ENCODE results near the gene SPAAR. TPM values are rescaled to one million over a fixed set of nuclear protein-coding genes. Genes with fewer than 3 reads are reported as not detected.
"Not testable (repeated sequence)": the region's sequence is repeated elsewhere in the genome, so short reads cannot be mapped to it uniquely, and the experiment has no call there.

The SPAAR gene
- total RNA-seq, 1 experiment from 2014 or later: not detected

GRCh38 chr9:35912791-35913400 lies 3.6 kb downstream of the SPAAR start (continued):
- TF ChIP-seq EZH2phosphoT487 (IDR thresholded peaks at IDR 0.05; ENCODE audit: borderline replicate concordance) (no peak), FOSL1 (IDR thresholded peaks at IDR 0.05; ENCODE audit: low read depth) (no peak), POLR2A (IDR thresholded peaks at IDR 0.05; ENCODE audit: borderline replicate concordance, extremely low read depth, insufficient read depth, insufficient read length) (no peak), TCF7L2 (IDR thresholded peaks at IDR 0.05; ENCODE audit: borderline replicate concordance, extremely low read depth, insufficient read depth, insufficient read length) (no peak), CEBPB (IDR thresholded peaks at IDR 0.05; ENCODE audit: low read depth) (no peak), YY1 (IDR thresholded peaks at IDR 0.05; ENCODE audit: extremely low read depth, insufficient replicate concordance, low read depth, low read length) (no peak)

DNA sequence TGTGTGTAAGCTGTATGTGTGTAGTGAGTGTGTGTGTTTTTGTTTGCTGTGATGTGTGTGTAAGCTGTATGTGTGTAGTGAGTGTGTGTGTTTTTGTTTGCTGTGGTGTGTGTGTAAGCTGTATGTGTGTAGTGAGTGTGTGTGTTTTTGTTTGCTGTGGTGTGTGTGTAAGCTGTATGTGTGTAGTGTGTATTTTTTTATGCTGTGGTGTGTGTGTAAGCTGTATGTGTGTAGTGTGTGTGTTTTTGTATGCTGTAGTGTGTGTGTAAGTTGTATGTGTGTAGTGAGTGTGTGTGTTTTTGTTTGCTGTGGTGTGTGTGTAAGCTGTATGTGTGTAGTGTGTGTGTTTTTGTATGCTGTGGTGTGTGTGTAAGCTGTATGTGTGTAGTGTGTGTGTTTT lies 4.1 kb downstream of the SPAAR start:
- DNase-seq (ENCODE audit: low read depth, low spot score); H4K20me1 ChIP-seq (ENCODE audit: insufficient read depth); H3K4me2 ChIP-seq (ENCODE audit: low read length); POLR2A ChIA-PET; ATAC-seq; BruUV-seq (replicated peaks); H2AFZ ChIP-seq (ENCODE audit: low read depth, low read length, poor library complexity, severe bottlenecking); RAD21 ChIA-PET (ENCODE audit: low non-redundant PET in 1 of 2, low total read pairs in 2 of 2, uncharacterized antibody in 2 of 2, unreplicated experiment in 2 of 2); H3K9me3 ChIP-seq (ENCODE audit: control insufficient read depth in 1 of 2, insufficient read depth in 1 of 2, low read depth in 1 of 2, low read length in 2 of 2); H3K9ac ChIP-seq (ENCODE audit: low read length); intact Hi-C loops (cut with micrococcal nuclease); H3K36me3 ChIP-seq (ENCODE audit: control insufficient read depth in 1 of 2, insufficient read depth in 2 of 2, low read length in 2 of 2); H3K9me2 ChIP-seq (ENCODE audit: insufficient read depth); CTCF ChIA-PET; H3K27me3 ChIP-seq (ENCODE audit: insufficient read depth, low read length); H3K4me3 ChIP-seq (replicated peaks in 1 of 2; ENCODE audit: low read depth in 1 of 2, low read length in 2 of 2); H3K27ac ChIP-seq (ENCODE audit: low read depth, low read length); H3K79me2 ChIP-seq (ENCODE audit: insufficient read depth, low read length): not testable (repeated sequence)
- H3K4me1 ChIP-seq (ENCODE audit: control insufficient read depth in 1 of 2, insufficient read depth in 2 of 2, low read length in 2 of 2): peaks cover 14 to 29% of the 10 kb centered on the region in 2 experiments

- peaks cover 4 to 20% of the 10 kb centered on the region in 2 experiments; a peak in 3 of 4 replicates for H3K4me1 ChIP-seq (ENCODE audit: control insufficient read depth in 1 of 2, insufficient read depth in 2 of 2, low read length in 2 of 2)
- intact Hi-C loops (cut with micrococcal nuclease): no loop called here
- no peak for TF ChIP-seq CEBPB (IDR thresholded peaks at IDR 0.05; ENCODE audit: low read depth)
- no peak for TF ChIP-seq POLR2AphosphoS5 (IDR thresholded peaks at IDR 0.05; ENCODE audit: low read depth, low read length)
- no peak for TF ChIP-seq CBX3 (IDR thresholded peaks at IDR 0.05; ENCODE audit: low read depth)
- no peak for TF ChIP-seq TCF7L2 (IDR thresholded peaks at IDR 0.05; ENCODE audit: borderline replicate concordance, extremely low read depth, insufficient read depth, insufficient read length)
- no peak for TF ChIP-seq EZH2 (IDR thresholded peaks at IDR 0.05)
- TF ChIP-seq SP1 (IDR thresholded peaks at IDR 0.05; ENCODE audit: low read depth): no peak
- TF ChIP-seq ELF1 (IDR thresholded peaks at IDR 0.05; ENCODE audit: borderline replicate concordance, low read depth): no peak
- TF ChIP-seq EZH2phosphoT487 (IDR thresholded peaks at IDR 0.05; ENCODE audit: borderline replicate concordance): no peak
- TF ChIP-seq SIN3A (IDR thresholded peaks at IDR 0.05; ENCODE audit: low read depth): no peak
- TF ChIP-seq SRF (IDR thresholded peaks at IDR 0.05; ENCODE audit: low read depth): no peak
- no peak for TF ChIP-seq MAX (IDR thresholded peaks at IDR 0.05)
- no peak for ATAC-seq
- no peak overlapping the region for H2AFZ ChIP-seq (ENCODE audit: low read depth, low read length, poor library complexity, severe bottlenecking)
- CTCF ChIA-PET: no interaction called here
- no peaks in the 10 kb centered on the region for H3K36me3 ChIP-seq (ENCODE audit: control insufficient read depth in 1 of 2, insufficient read depth in 2 of 2, low read length in 2 of 2)
- H3K9me2 ChIP-seq (ENCODE audit: insufficient read depth): no peaks in the 10 kb centered on the region
- H3K27ac ChIP-seq (ENCODE audit: low read depth, low read length): no peak overlapping the region
- H4K20me1 ChIP-seq (ENCODE audit: insufficient read depth): no peaks in the 10 kb centered on the region
- no peaks in the 10 kb centered on the region for H3K27me3 ChIP-seq (ENCODE audit: insufficient read depth, low read length)
- H3K4me3 ChIP-seq (replicated peaks in 1 of 2; ENCODE audit: low read depth in 1 of 2, low read length in 2 of 2): no peak overlapping the region
- RAD21 ChIA-PET (ENCODE audit: low non-redundant PET in 1 of 2, low total read pairs in 2 of 2, uncharacterized antibody in 2 of 2, unreplicated experiment in 2 of 2): no interaction called here
- no peaks in the 10 kb centered on the region for H3K79me2 ChIP-seq (ENCODE audit: insufficient read depth, low read length)
- H3K9me3 ChIP-seq (ENCODE audit: control insufficient read depth in 1 of 2, insufficient read depth in 1 of 2, low read depth in 1 of 2, low read length in 2 of 2): no peaks in the 10 kb centered on the region
- no TSS peak for BruUV-seq (replicated peaks)
- H3K9ac ChIP-seq (ENCODE audit: low read length): no peak overlapping the region
- no peak for DNase-seq (ENCODE audit: low read depth, low spot score)
- POLR2A ChIA-PET: no interaction called here
- no peak overlapping the region for H3K4me2 ChIP-seq (ENCODE audit: low read length)
Observed at GRCh38 chr9:35914301-35914807, 5.1 kb downstream of the SPAAR start.
